CD8-positive, alpha-beta memory T cell (primary cell): ENCODE measurements around the gene ALG11. TPM values are rescaled to one million over a fixed set of nuclear protein-coding genes. Genes with fewer than 3 reads are reported as not detected.
"Not testable (repeated sequence)": the region's sequence is repeated elsewhere in the genome, so short reads cannot be mapped to it uniquely, and the experiment has no call there.

Source experiments
- CTCF ChIA-PET: fragments of 350-600 bp; sonication (Branson Sonifier 250); formaldehyde crosslinking; loops from one replicate; lab custom pipeline; 2021; ENCODE audit warnings: antibody characterized with exemption; lab: Charles Lee
- POLR2A ChIA-PET: fragments of 350-600 bp; sonication (Branson Sonifier 250); formaldehyde crosslinking; loops from one replicate; lab custom pipeline; 2021; ENCODE audit warnings: antibody characterized with exemption; lab: Charles Lee
- DNase-seq, 5 donors: peaks; one replicate each; pipeline versions ENCODE4 v3.0.0 to v3.0.0-alpha.2; 2020 to 2022; ENCODE audit warnings: mixed read lengths in 1 of 5
- H3K27ac ChIP-seq: one replicate; pipeline ENCODE4 v1.7.0; 2013; ENCODE audit warnings: low read depth, mild to moderate bottlenecking, low read length, moderate library complexity
- H3K27me3 ChIP-seq: 2 replicates; pipeline ENCODE4 v1.7.0; 2013; ENCODE audit warnings: low read length, mild to moderate bottlenecking; ENCODE audit not compliant: insufficient read depth, poor library complexity, severe bottlenecking
- H3K36me3 ChIP-seq: 2 replicates; pipeline ENCODE4 v1.7.0; 2013; ENCODE audit warnings: mild to moderate bottlenecking, low read length, moderate library complexity; ENCODE audit not compliant: insufficient read depth
- H3K4me1 ChIP-seq: 2 replicates; pipeline ENCODE4 v1.7.0; 2013; ENCODE audit warnings: mild to moderate bottlenecking, low read length, moderate library complexity; ENCODE audit not compliant: insufficient read depth
- H3K4me3 ChIP-seq: 2 replicates; pipeline ENCODE4 v1.7.0; 2013; ENCODE audit warnings: mild to moderate bottlenecking, low read length
- H3K9me3 ChIP-seq: 2 replicates; pipeline ENCODE4 v1.7.0; 2013; ENCODE audit warnings: mild to moderate bottlenecking, low read length
- H3K27ac Mint-ChIP-seq, 8 donors: one replicate each; pipeline ENCODE4 v1.8.0; 2020 to 2021; ENCODE audit warnings: mixed read lengths in 8 of 8, mild to moderate bottlenecking in 6 of 8, inconsistent platforms in 3 of 8, moderate library complexity in 3 of 8
- H3K27me3 Mint-ChIP-seq, 2 donors: one replicate each; pipeline ENCODE4 v1.8.0; 2020 to 2021; ENCODE audit warnings: mixed read lengths in 2 of 2, mild to moderate bottlenecking in 1 of 2, moderate library complexity in 1 of 2
- H3K36me3 Mint-ChIP-seq, 3 donors: one replicate each; pipeline ENCODE4 v1.8.0; 2020 to 2021; ENCODE audit warnings: mixed read lengths in 3 of 3, inconsistent platforms in 1 of 3, mild to moderate bottlenecking in 1 of 3
- H3K4me1 Mint-ChIP-seq, 3 donors: one replicate each; pipeline ENCODE4 v1.8.0; 2020 to 2021; ENCODE audit warnings: mixed read lengths in 3 of 3, inconsistent platforms in 1 of 3, mild to moderate bottlenecking in 1 of 3
- H3K4me3 Mint-ChIP-seq, 7 donors: one replicate each; pipeline ENCODE4 v1.8.0; 2020 to 2021; ENCODE audit warnings: mixed read lengths in 7 of 7, mild to moderate bottlenecking in 6 of 7, moderate library complexity in 4 of 7, inconsistent platforms in 2 of 7
- H3K9me3 Mint-ChIP-seq, 5 donors: one replicate each; pipeline ENCODE4 v1.8.0; 2020 to 2022; ENCODE audit warnings: mixed read lengths in 5 of 5, mild to moderate bottlenecking in 3 of 5, moderate library complexity in 2 of 5, inconsistent platforms in 1 of 5
- polyA plus RNA-seq: library from polyadenylated mRNA; unstranded; fragments of 300-500 nt; fragmentation: Illumina TruSeq; gene quantifications from one replicate; pipeline ENCODE4 v1.2.3, GENCODE V29; 2021
- total RNA-seq, 2 experiments: library from RNA; stranded (reverse); gene quantifications; one replicate each; pipeline ENCODE4 v1.2.3, GENCODE V29; 2021

Gene ALG11
- total and polyA plus RNA-seq, 3 experiments from 2014 or later: 28.7 to 32.5 (median 30.3) TPM

DNA sequence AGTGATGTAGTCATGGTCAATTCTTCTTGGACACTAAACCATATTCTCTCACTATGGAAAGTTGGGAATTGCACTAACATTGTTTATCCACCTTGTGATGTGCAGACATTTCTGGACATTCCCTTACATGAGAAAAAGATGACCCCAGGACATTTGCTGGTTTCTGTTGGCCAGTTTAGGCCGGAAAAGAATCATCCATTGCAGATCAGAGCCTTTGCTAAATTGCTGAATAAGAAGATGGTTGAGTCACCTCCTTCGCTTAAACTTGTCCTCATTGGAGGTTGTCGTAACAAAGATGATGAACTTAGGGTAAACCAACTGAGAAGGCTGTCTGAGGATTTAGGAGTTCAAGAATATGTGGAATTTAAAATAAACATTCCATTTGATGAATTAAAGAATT lies 12.3 kb downstream of the ALG11 start, which contains the start of gene UTP14C:
Gene UTP14C, plus strand, starts transcription at position 211 of the 400 bp plus-strand sequence. CDS start 4,114 bp downstream, outside the sequence.
- Mint-ChIP-seq H3K27me3 (peaks cover 0 to 1% of the 10 kb centered on the region in 2 donors), H3K4me1 (peaks cover 36 to 57% (median 50%) of the 10 kb centered on the region in 3 donors), H3K27ac (no peak within 1 kb of the TSS), H3K36me3 (peaks cover 45 to 86% (median 65%) of the 10 kb centered on the region in 3 donors), H3K4me3 (no peak within 1 kb of the TSS), H3K9me3 (peaks cover 0 to 13% (median 2%) of the 10 kb centered on the region in 5 donors)
- DNase-seq: no peak
- no peak within 1 kb of the TSS for H3K4me3 ChIP-seq
- H3K27me3 ChIP-seq: no peaks in the 10 kb centered on the region
- H3K36me3 ChIP-seq: peaks cover 37% of the 10 kb centered on the region
- no peaks in the 10 kb centered on the region for H3K9me3 ChIP-seq
- peaks cover 4% of the 10 kb centered on the region for H3K4me1 ChIP-seq
- CTCF ChIA-PET: interaction anchor here (0.6 kb wide), 1 partner anchor 23 kb away, joined by 3 read pairs; no protein-coding TSS in a partner anchor
- H3K27ac ChIP-seq: no peak within 1 kb of the TSS
- POLR2A ChIA-PET: no interaction called here

DNA sequence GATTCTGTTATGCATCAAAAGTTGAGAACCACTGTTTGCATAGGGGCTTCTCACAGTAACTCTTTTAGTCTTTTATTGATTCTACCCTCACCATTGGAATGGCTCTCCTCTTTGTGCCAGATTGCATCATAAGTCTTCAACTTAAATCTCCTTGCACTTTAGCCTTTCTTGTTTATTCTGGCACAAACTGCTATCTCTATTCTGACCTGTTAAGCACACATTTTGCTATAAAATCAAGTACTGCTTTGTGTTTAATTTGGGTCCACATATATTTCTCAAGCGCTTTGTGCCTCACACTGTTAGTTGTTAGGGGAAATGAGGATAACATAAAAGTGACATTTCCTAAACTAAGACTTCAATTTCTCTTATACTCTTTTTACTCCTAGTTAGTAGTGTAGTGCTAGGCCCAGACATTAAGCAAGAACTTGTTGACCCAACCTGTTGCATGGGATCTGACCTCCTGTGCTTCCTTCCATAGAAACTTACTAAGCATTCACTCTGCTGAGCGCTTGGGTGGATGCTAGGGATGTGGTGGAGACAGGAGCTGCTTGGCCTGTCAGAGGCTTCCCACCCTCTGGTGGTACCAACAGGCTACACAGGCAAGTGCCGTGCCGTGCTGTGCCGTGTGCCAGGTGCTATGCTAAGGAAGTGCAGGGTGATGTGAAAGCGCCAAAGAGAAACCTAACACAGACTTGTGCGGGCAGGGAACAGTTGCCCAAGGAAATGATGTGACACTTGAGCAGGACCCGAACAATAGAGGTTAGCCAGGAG lies 13.5 kb downstream of the ALG11 start:
- Mint-ChIP-seq H3K4me3 (no peak overlapping the region), H3K4me1 (peaks cover 36 to 60% (median 51%) of the 10 kb centered on the region in 3 donors), H3K36me3 (peaks cover 41 to 83% (median 69%) of the 10 kb centered on the region in 3 donors), H3K27me3 (peaks cover 0 to 1% of the 10 kb centered on the region in 2 donors), H3K9me3 (peaks cover 0 to 17% (median 2%) of the 10 kb centered on the region in 5 donors), H3K27ac (no peak overlapping the region)
- no peak for DNase-seq
- Histone ChIP-seq H3K4me1 (peaks cover 4% of the 10 kb centered on the region), H3K27ac (no peak overlapping the region), H3K27me3 (no peaks in the 10 kb centered on the region), H3K36me3 (peaks cover 29% of the 10 kb centered on the region), H3K9me3 (no peaks in the 10 kb centered on the region), H3K4me3 (no peak overlapping the region)
- POLR2A ChIA-PET: no interaction called here
- CTCF ChIA-PET: no interaction called here

DNA sequence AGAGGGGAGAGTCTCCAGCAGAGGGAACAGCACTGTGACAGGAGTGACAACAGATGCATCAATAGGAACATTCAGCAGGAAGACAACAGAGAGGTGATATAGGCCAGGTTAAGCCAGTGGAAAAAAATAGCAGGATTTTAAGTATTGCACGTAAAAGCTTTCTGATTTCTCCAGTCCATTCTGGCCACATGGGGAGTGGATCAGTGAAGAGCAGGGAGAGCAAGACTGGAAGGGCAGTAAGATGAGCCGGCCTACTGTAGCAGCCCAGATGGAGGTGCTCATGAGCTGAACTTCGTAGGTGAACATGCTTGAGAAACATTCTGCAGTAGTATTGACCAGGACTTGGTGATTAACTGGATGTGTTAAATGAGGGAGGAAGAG lies 14.0 kb downstream of the ALG11 start:
- peaks cover 0 to 17% (median 2%) of the 10 kb centered on the region in 5 donors for H3K9me3 Mint-ChIP-seq
- H3K36me3 Mint-ChIP-seq: peaks cover 39 to 77% (median 68%) of the 10 kb centered on the region in 3 donors
- no peaks in the 10 kb centered on the region for H3K9me3 ChIP-seq
- peaks cover 27% of the 10 kb centered on the region for H3K36me3 ChIP-seq
- no peak overlapping the region for H3K4me3 ChIP-seq
- H3K4me3 Mint-ChIP-seq: peak overlapping the region in 1 of 7 donors; percentile 6
- peaks cover 4% of the 10 kb centered on the region for H3K4me1 ChIP-seq
- peaks cover 0 to 1% of the 10 kb centered on the region in 2 donors for H3K27me3 Mint-ChIP-seq
- POLR2A ChIA-PET: no interaction called here
- CTCF ChIA-PET: no interaction called here
- no peaks in the 10 kb centered on the region for H3K27me3 ChIP-seq
- no peak for DNase-seq
- no peak overlapping the region for H3K27ac Mint-ChIP-seq
- H3K4me1 Mint-ChIP-seq: peaks cover 33 to 61% (median 45%) of the 10 kb centered on the region in 3 donors
- H3K27ac ChIP-seq: no peak overlapping the region

DNA sequence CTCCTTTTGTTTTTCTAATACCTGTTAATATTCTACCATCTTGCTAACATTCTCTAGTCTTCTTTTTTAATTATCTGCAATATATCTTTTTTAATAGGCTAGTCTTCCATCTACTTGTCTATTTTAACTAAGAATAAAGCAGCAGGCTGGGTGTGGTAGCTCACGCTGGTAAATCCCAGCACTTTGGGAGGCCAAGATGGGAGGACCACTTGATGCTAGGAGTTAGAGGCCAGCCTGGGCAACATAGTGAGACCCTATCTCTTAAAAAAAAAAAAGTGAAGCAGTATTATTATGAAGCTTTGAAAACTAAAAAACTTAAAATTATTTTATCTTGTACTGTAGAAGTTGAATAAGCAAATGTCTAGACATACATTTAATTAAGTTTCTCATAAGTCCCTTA lies 15.6 kb downstream of the ALG11 start:
- H3K27me3 ChIP-seq: no peaks in the 10 kb centered on the region
- Mint-ChIP-seq H3K4me1 (peaks cover 37 to 71% (median 50%) of the 10 kb centered on the region in 3 donors), H3K4me3 (no peak overlapping the region), H3K36me3 (peaks cover 34 to 67% (median 65%) of the 10 kb centered on the region in 3 donors), H3K9me3 (peaks cover 0 to 17% (median 2%) of the 10 kb centered on the region in 5 donors), H3K27me3 (peaks cover 0 to 1% of the 10 kb centered on the region in 2 donors), H3K27ac (no peak overlapping the region)
- CTCF ChIA-PET: no interaction called here
- H3K27ac ChIP-seq: no peak overlapping the region
- H3K9me3 ChIP-seq: no peaks in the 10 kb centered on the region
- H3K36me3 ChIP-seq: peaks cover 27% of the 10 kb centered on the region
- POLR2A ChIA-PET: no interaction called here
- H3K4me1 ChIP-seq: peaks cover 4% of the 10 kb centered on the region
- no peak for DNase-seq
- no peak overlapping the region for H3K4me3 ChIP-seq

DNA sequence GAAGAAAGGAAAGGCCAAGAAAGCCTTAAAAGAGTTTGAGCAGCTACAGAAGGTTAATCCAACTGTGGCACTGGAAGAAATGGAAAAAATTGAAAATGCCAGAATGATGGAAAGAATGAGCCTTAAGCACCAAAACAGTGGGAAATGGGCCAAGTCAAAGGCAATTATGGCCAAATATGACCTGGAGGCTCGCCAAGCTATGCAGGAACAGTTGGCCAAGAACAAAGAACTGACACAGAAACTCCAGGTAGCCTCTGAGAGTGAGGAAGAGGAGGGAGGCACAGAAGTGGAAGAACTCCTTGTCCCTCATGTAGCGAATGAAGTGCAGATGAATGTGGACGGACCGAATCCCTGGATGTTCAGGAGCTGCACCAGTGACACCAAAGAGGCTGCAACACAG lies 17.4 kb downstream of the ALG11 start:
- Histone ChIP-seq H3K27ac (no peak overlapping the region), H3K27me3 (no peaks in the 10 kb centered on the region), H3K4me3 (no peak overlapping the region), H3K9me3 (no peaks in the 10 kb centered on the region), H3K4me1 (peaks cover 4% of the 10 kb centered on the region), H3K36me3 (peaks cover 20% of the 10 kb centered on the region)
- POLR2A ChIA-PET: no interaction called here
- CTCF ChIA-PET: no interaction called here
- no peak for DNase-seq
- no peak overlapping the region for H3K27ac Mint-ChIP-seq
- H3K4me3 Mint-ChIP-seq: no peak overlapping the region
- H3K36me3 Mint-ChIP-seq: peaks cover 28 to 58% (median 54%) of the 10 kb centered on the region in 3 donors
- peaks cover 0 to 17% (median 2%) of the 10 kb centered on the region in 5 donors for H3K9me3 Mint-ChIP-seq
- peaks cover 0 to 1% of the 10 kb centered on the region in 2 donors for H3K27me3 Mint-ChIP-seq
- peaks cover 41 to 71% (median 53%) of the 10 kb centered on the region in 3 donors for H3K4me1 Mint-ChIP-seq

DNA sequence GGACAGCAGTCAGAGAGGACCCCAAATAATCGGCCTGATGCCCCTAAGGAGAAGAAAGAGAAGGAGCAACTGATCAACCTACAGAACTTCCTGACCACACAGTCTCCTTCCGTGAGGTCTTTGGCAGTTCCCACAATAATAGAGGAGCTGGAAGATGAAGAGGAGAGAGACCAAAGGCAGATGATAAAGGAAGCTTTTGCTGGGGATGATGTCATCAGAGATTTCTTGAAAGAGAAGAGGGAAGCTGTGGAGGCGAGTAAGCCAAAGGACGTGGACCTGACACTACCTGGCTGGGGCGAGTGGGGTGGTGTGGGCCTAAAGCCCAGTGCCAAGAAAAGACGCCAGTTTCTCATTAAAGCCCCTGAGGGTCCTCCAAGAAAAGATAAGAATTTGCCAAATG lies 18.2 kb downstream of the ALG11 start:
- H3K27me3 Mint-ChIP-seq, H3K4me1 ChIP-seq, H3K27me3 ChIP-seq, H3K4me3 ChIP-seq, H3K4me3 Mint-ChIP-seq, DNase-seq, H3K27ac ChIP-seq, POLR2A ChIA-PET, CTCF ChIA-PET, H3K9me3 ChIP-seq: not testable (repeated sequence)
- H3K36me3 Mint-ChIP-seq: peaks cover 21 to 50% (median 46%) of the 10 kb centered on the region in 3 donors
- peaks cover 39 to 69% (median 48%) of the 10 kb centered on the region in 3 donors for H3K4me1 Mint-ChIP-seq
- H3K9me3 Mint-ChIP-seq: peaks cover 0 to 17% (median 2%) of the 10 kb centered on the region in 5 donors
- H3K27ac Mint-ChIP-seq: peak overlapping the region in 1 of 8 donors; percentile 2
- peaks cover 12% of the 10 kb centered on the region for H3K36me3 ChIP-seq

DNA sequence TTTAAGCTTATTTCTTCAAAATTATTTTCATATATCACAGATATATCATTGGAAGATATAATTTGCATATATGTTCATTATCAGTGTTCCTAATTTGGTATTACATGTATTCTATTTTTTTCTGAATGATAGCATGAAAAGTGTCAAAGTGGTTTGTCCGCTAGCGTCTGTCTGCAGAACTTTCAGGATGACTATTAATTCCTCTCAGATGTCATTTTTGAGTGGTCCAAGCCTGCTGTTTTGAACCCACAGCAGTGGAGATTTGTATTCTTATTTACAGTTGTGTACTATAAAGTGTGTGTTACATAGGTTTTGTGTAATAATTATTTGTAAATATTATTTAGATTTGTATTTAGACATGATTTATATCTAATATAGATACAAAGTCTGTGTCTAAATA lies 20.8 kb downstream of the ALG11 start:
- no peaks in the 10 kb centered on the region for H3K9me3 ChIP-seq
- H3K4me1 ChIP-seq: no peaks in the 10 kb centered on the region
- no peak overlapping the region for H3K4me3 ChIP-seq
- no peaks in the 10 kb centered on the region for H3K27me3 ChIP-seq
- CTCF ChIA-PET: no interaction called here
- peaks cover 19 to 48% (median 26%) of the 10 kb centered on the region in 3 donors for H3K4me1 Mint-ChIP-seq
- DNase-seq: no peak
- H3K27ac ChIP-seq: no peak overlapping the region
- no peaks in the 10 kb centered on the region for H3K27me3 Mint-ChIP-seq
- H3K4me3 Mint-ChIP-seq: no peak overlapping the region
- POLR2A ChIA-PET: no interaction called here
- H3K36me3 ChIP-seq: no peaks in the 10 kb centered on the region
- no peak overlapping the region for H3K27ac Mint-ChIP-seq
- peaks cover 11 to 30% (median 22%) of the 10 kb centered on the region in 3 donors for H3K36me3 Mint-ChIP-seq
- H3K9me3 Mint-ChIP-seq: peaks cover 0 to 8% (median under 1%) of the 10 kb centered on the region in 5 donors

DNA sequence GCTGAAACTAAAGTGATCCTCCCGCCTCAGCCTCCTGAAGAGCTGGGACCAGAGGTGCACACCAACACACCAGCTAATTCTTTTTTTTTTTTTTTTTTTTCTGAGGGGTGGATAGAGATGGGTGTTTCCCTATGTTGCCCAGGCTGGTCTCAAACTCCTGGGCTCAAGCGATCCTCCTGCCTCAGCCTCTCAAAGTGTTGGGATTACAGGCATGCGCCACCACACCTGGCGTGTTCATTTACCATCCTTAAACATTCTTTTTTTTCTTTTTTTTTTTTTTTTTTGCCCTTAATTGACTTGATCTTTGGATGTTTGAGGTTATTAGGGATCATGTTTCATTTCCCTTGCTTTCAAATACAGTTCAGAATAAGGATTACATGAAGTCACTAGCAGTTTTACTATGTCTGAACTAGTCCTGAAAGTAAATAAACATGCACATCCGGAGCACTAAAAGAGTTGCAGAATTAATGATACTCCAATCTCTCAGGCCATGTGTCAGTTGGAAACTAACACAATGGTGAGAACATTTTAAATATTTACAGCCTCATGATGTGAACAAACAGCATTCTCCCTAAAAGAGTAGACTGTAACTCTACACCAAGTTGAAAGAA lies 22.5 kb downstream of the ALG11 start:
- peaks cover 6 to 22% (median 8%) of the 10 kb centered on the region in 3 donors for H3K36me3 Mint-ChIP-seq

More for the DNA sequence above, 22.5 kb downstream of the ALG11 start:
- Histone ChIP-seq H3K27ac (no peak overlapping the region), H3K4me3 (no peak overlapping the region), H3K27me3 (no peaks in the 10 kb centered on the region), H3K9me3 (no peaks in the 10 kb centered on the region), H3K4me1 (no peaks in the 10 kb centered on the region), H3K36me3 (no peaks in the 10 kb centered on the region)
- no peak for DNase-seq
- POLR2A ChIA-PET: no interaction called here
- CTCF ChIA-PET: interaction anchor here (0.9 kb wide), 1 partner anchor 416 kb away, joined by 3 read pairs; no protein-coding TSS in a partner anchor
- Mint-ChIP-seq H3K4me3 (no peak overlapping the region), H3K9me3 (peaks cover 0 to 7% (median 2%) of the 10 kb centered on the region in 5 donors), H3K27ac (no peak overlapping the region), H3K27me3 (no peaks in the 10 kb centered on the region), H3K4me1 (peaks cover 15 to 38% (median 17%) of the 10 kb centered on the region in 3 donors)
